Measurements from ENCODE around the gene TRPV2.

TRPV2 gene

DNA sequence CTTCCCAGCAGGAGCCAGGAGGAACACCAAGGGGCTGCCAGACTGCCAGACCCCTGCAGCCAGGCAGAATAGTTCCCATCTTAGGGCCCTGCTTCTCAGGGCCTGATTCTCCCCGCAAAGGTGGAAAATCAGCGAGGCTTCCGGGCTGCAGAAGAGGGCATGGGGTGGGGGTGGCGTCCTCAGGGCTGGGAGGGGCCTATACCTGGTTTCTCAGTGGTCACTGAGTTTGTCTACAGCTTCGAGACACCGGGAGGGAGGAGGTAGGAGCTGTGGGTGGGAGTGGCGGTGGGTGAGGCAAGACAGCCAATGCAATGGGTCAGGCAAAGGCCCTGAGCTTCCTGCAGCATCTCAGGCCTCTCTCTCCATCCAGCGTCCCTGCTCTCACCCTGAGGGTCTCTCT, 62.3 kb downstream of the TRPV2 start:
- no peak for TF ChIP-seq SIN3A (IDR thresholded peaks at IDR 0.05; ENCODE audit: borderline replicate concordance, insufficient read depth, low read length)
- no peak for TF ChIP-seq FOXP2 (optimal IDR thresholded peaks at IDR 0.05; ENCODE audit: borderline replicate concordance, extremely low read depth, extremely low read length, insufficient read depth)
- no peak for TF ChIP-seq POLR2AphosphoS5 (IDR thresholded peaks at IDR 0.05; ENCODE audit: low read depth, low read length)
- no peak for TF ChIP-seq REST (IDR thresholded peaks at IDR 0.05; ENCODE audit: insufficient read depth in 1 of 2, low read depth in 2 of 2, low read length in 2 of 2)
- TF ChIP-seq TAF1 (IDR thresholded peaks at IDR 0.05; ENCODE audit: borderline replicate concordance, insufficient read depth, low read length) = no peak

DNA sequence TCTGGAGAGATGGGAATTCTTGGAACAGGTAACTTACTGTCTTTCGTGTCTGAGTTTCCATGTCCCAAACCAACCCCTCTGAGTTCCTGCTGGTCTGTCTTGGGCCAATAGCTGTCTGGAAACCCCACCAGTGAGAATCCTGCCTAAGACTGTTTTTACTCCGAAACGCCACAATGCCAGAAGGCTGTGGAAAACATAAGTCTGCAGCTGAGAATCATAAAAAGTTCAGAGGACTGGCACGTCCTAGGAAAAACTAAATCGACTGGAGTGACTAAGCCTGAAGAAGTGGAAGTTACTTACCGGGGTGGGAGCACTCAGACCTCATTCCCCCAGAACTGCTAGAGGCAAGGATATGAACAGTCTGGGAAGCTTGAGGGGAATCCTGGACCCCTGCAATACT, 63.3 kb downstream of the TRPV2 start:
- TF ChIP-seq REST (IDR thresholded peaks at IDR 0.05; ENCODE audit: insufficient read depth in 1 of 2, low read depth in 2 of 2, low read length in 2 of 2) (no peak), TAF1 (IDR thresholded peaks at IDR 0.05; ENCODE audit: borderline replicate concordance, insufficient read depth, low read length) (no peak), FOXP2 (optimal IDR thresholded peaks at IDR 0.05; ENCODE audit: borderline replicate concordance, extremely low read depth, extremely low read length, insufficient read depth) (no peak), SIN3A (IDR thresholded peaks at IDR 0.05; ENCODE audit: borderline replicate concordance, insufficient read depth, low read length) (no peak), POLR2AphosphoS5 (IDR thresholded peaks at IDR 0.05; ENCODE audit: low read depth, low read length) (no peak)

GRCh38 chr17:16479264-16479663, 63.9 kb downstream of the TRPV2 start:
- TF ChIP-seq SIN3A (IDR thresholded peaks at IDR 0.05; ENCODE audit: borderline replicate concordance, insufficient read depth, low read length) = no peak
- TF ChIP-seq REST (IDR thresholded peaks at IDR 0.05; ENCODE audit: insufficient read depth in 1 of 2, low read depth in 2 of 2, low read length in 2 of 2) = no peak

GRCh38 chr17:16480995-16481394, 65.6 kb downstream of the TRPV2 start:
- no peak for TF ChIP-seq SIN3A (IDR thresholded peaks at IDR 0.05; ENCODE audit: borderline replicate concordance, insufficient read depth, low read length)
- no peak for TF ChIP-seq REST (IDR thresholded peaks at IDR 0.05; ENCODE audit: insufficient read depth in 1 of 2, low read depth in 2 of 2, low read length in 2 of 2)
- no peak for TF ChIP-seq TAF1 (IDR thresholded peaks at IDR 0.05; ENCODE audit: borderline replicate concordance, insufficient read depth, low read length)
- TF ChIP-seq FOXP2 (optimal IDR thresholded peaks at IDR 0.05; ENCODE audit: borderline replicate concordance, extremely low read depth, extremely low read length, insufficient read depth) = no peak
- TF ChIP-seq POLR2AphosphoS5 (IDR thresholded peaks at IDR 0.05; ENCODE audit: low read depth, low read length) = no peak

DNA sequence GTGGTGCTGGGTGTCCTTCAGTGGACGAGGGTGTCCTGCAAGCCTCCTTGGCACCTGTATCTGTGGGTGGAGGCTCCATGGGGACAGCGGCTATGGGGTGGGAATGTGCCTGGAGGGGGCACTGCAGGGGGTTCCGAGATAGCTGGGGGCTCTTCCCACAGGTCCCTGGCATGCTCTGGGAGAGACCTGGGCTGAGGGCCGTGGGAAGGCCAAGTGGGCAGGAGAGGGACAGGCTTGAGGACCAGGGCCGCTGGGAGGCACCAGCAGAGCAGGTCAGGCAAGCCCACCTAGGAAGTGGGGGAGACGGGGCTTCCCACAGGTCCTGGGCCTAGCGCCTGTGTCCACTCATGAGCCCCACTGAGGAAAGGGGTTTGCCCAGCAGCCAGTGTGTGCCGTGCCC, 66.9 kb downstream of the TRPV2 start:
- no peak for TF ChIP-seq REST (IDR thresholded peaks at IDR 0.05; ENCODE audit: insufficient read depth in 1 of 2, low read depth in 2 of 2, low read length in 2 of 2)
- TF ChIP-seq POLR2AphosphoS5 (IDR thresholded peaks at IDR 0.05; ENCODE audit: low read depth, low read length) = no peak
- no peak for TF ChIP-seq SIN3A (IDR thresholded peaks at IDR 0.05; ENCODE audit: borderline replicate concordance, insufficient read depth, low read length)
- no peak for TF ChIP-seq TAF1 (IDR thresholded peaks at IDR 0.05; ENCODE audit: borderline replicate concordance, insufficient read depth, low read length)
- no peak for TF ChIP-seq FOXP2 (optimal IDR thresholded peaks at IDR 0.05; ENCODE audit: borderline replicate concordance, extremely low read depth, extremely low read length, insufficient read depth)

All from PFSK-1 (cell line).